H1 (cell line): ENCODE results near the gene KRT35. TPM values are rescaled to one million over a fixed set of nuclear protein-coding genes. Genes with fewer than 3 reads are reported as not detected.

Source experiments
- CTCF ChIA-PET: fragments of 300-600 bp; sonication (Branson Sonifier 250); formaldehyde crosslinking; loops from one replicate; lab custom pipeline; 2021; ENCODE audit not compliant: partially characterized antibody; lab: Charles Lee
- POLR2A ChIA-PET: fragments of 300-600 bp; sonication (Branson Sonifier 250); formaldehyde crosslinking; loops from one replicate; lab custom pipeline; 2021; ENCODE audit warnings: inconsistent platforms; ENCODE audit not compliant: partially characterized antibody; lab: Charles Lee
- DNase-seq, 2 experiments: peaks; one replicate each; pipeline versions ENCODE4 v3.0.0 to v3.0.0-alpha.2; 2010 to 2022; ENCODE audit warnings: low spot score in 2 of 2, low read depth in 1 of 2, mixed read lengths in 1 of 2
- FAIRE-seq: peaks from 2 replicates; lab custom pipeline; 2011; peaks lifted over from hg19 to GRCh38; lab: Jason Lieb, UNC
- H2AFZ ChIP-seq: 2 replicates; pipeline ENCODE4 v1.8.1; 2012; ENCODE audit warnings: low read length, inconsistent platforms
- H2AK5ac ChIP-seq: 2 replicates; pipeline ENCODE4 v1.6.1; 2013; ENCODE audit warnings: low read depth, low read length
- H2BK120ac ChIP-seq: replicated peaks from 2 replicates; pipeline ENCODE3; 2013; ENCODE audit warnings: low read depth, low read length, inconsistent platforms
- H2BK12ac ChIP-seq: 2 replicates; pipeline ENCODE4 v1.6.1; 2013; ENCODE audit warnings: low read depth, low read length
- H2BK15ac ChIP-seq: 2 replicates; pipeline ENCODE4 v1.6.1; 2013; ENCODE audit warnings: low read length
- H2BK20ac ChIP-seq: 2 replicates; pipeline ENCODE4 v1.6.1; 2013; ENCODE audit warnings: low read length
- H2BK5ac ChIP-seq: 2 replicates; pipeline ENCODE4 v1.6.1; 2013; ENCODE audit warnings: low read depth, low read length
- H3K14ac ChIP-seq: 2 replicates; pipeline ENCODE4 v1.6.1; 2013; ENCODE audit warnings: inconsistent platforms; ENCODE audit not compliant: insufficient read length
- H3K18ac ChIP-seq: 2 replicates; pipeline ENCODE4 v1.6.1; 2013; ENCODE audit warnings: low read length; ENCODE audit errors: extremely low read depth
- H3K23ac ChIP-seq: 2 replicates; pipeline ENCODE4 v1.6.1; 2013; ENCODE audit warnings: inconsistent platforms; ENCODE audit not compliant: insufficient read length
- H3K23me2 ChIP-seq: 2 replicates; pipeline ENCODE4 v1.6.1; 2013; ENCODE audit warnings: low read depth, low read length
- H3K27ac ChIP-seq: 2 replicates; pipeline ENCODE4 v1.6.1; 2011; ENCODE audit warnings: low read depth, low read length, inconsistent platforms
- H3K27me3 ChIP-seq, 4 experiments: replicated peaks in 1 of 4; 1 replicate in 1 of 4; 2 replicates in 3 of 4; pipeline versions ENCODE4 v1.6.1 to v1.8.1; 2011 to 2013; ENCODE audit warnings: low read length in 3 of 4, mild to moderate bottlenecking in 3 of 4, inconsistent platforms in 2 of 4, mixed read lengths in 2 of 4, moderate library complexity in 1 of 4; ENCODE audit not compliant: control insufficient read depth in 3 of 4, insufficient read depth in 3 of 4; ENCODE audit errors: extremely low read depth in 1 of 4
- H3K36me3 ChIP-seq, 4 experiments: 2 replicates each; pipeline versions ENCODE4 v1.6.1 to v1.8.1; 2011 to 2013; ENCODE audit warnings: mild to moderate bottlenecking in 4 of 4, low read length in 3 of 4, moderate library complexity in 2 of 4, control low read depth in 1 of 4, inconsistent platforms in 1 of 4; ENCODE audit not compliant: insufficient read depth in 4 of 4, control insufficient read depth in 2 of 4
- H3K4ac ChIP-seq: replicated peaks from 2 replicates; pipeline ENCODE3; 2013; ENCODE audit warnings: low read length, low read depth, mixed read lengths, inconsistent platforms; ENCODE audit not compliant: insufficient read length
- H3K4me1 ChIP-seq, 4 experiments: replicated peaks in 1 of 4; 1 replicate in 1 of 4; 2 replicates in 3 of 4; pipeline versions ENCODE4 v1.6.1 to v1.8.1; 2011 to 2013; ENCODE audit warnings: low read length in 3 of 4, inconsistent platforms in 2 of 4, mixed read lengths in 1 of 4; ENCODE audit not compliant: insufficient read depth in 4 of 4, control insufficient read depth in 3 of 4
- H3K4me2 ChIP-seq, 2 experiments: 2 replicates each; pipeline versions ENCODE4 v1.6.1 to v1.8.1; 2011 to 2013; ENCODE audit warnings: low read depth in 2 of 2, low read length in 2 of 2, control low read depth in 1 of 2, inconsistent platforms in 1 of 2, mild to moderate bottlenecking in 1 of 2; ENCODE audit not compliant: insufficient read depth in 1 of 2
- H3K4me3 ChIP-seq, 4 experiments: fragments of 200-600, 300-600 bp in 1 of 4; sonication (generic), shearing (Covaris generic), sonication (Bioruptor Twin) in 1 of 4; 2 replicates each; pipeline versions ENCODE4 v1.5.1 to v1.8.1; 2011 to 2016; ENCODE audit warnings: low read length in 4 of 4, low read depth in 3 of 4, control low read depth in 2 of 4, inconsistent platforms in 2 of 4, mild to moderate bottlenecking in 2 of 4, mixed read lengths in 1 of 4, moderate library complexity in 1 of 4; ENCODE audit not compliant: insufficient read depth in 2 of 4; ENCODE audit errors: extremely low read depth in 1 of 4
- H3K56ac ChIP-seq: replicated peaks from 2 replicates; pipeline ENCODE3; 2013; ENCODE audit warnings: low read depth, mild to moderate bottlenecking, mixed read lengths, low read length, inconsistent platforms; ENCODE audit not compliant: insufficient read length
- H3K79me1 ChIP-seq: 2 replicates; pipeline ENCODE4 v1.6.1; 2013; ENCODE audit warnings: low read depth, low read length, control low read depth
- H3K79me2 ChIP-seq, 2 experiments: 2 replicates each; pipeline versions ENCODE4 v1.6.1 to v1.8.1; 2012 to 2013; ENCODE audit warnings: low read length in 2 of 2, mild to moderate bottlenecking in 2 of 2, inconsistent platforms in 1 of 2; ENCODE audit not compliant: insufficient read depth in 2 of 2, control insufficient read depth in 1 of 2
- H3K9ac ChIP-seq, 4 experiments: replicated peaks in 1 of 4; 1 replicate in 1 of 4; 2 replicates in 3 of 4; pipeline versions ENCODE4 v1.6.1 to v1.8.1; 2011 to 2013; ENCODE audit warnings: low read depth in 3 of 4, low read length in 3 of 4, control low read depth in 2 of 4, mild to moderate bottlenecking in 2 of 4, moderate library complexity in 2 of 4, inconsistent platforms in 1 of 4; ENCODE audit errors: extremely low read depth in 1 of 4
- H3K9me3 ChIP-seq, 2 experiments: 2 replicates each; pipeline versions ENCODE4 v1.6.1 to v1.8.1; 2012 to 2013; ENCODE audit warnings: mild to moderate bottlenecking in 2 of 2, moderate library complexity in 2 of 2, control low read depth in 1 of 2, inconsistent platforms in 1 of 2, low read depth in 1 of 2, low read length in 1 of 2, mixed read lengths in 1 of 2; ENCODE audit not compliant: insufficient read depth in 2 of 2
- H4K20me1 ChIP-seq, 2 experiments: replicated peaks in 1 of 2; 2 replicates each; pipeline versions ENCODE3 to v1.8.1; 2011 to 2013; ENCODE audit warnings: inconsistent platforms in 2 of 2, low read length in 2 of 2, mild to moderate bottlenecking in 1 of 2; ENCODE audit not compliant: insufficient read depth in 2 of 2, control insufficient read depth in 1 of 2
- H4K5ac ChIP-seq: 2 replicates; pipeline ENCODE4 v1.6.1; 2013; ENCODE audit warnings: low read length, low read depth, mixed read lengths, inconsistent platforms; ENCODE audit not compliant: insufficient read length
- H4K8ac ChIP-seq: 2 replicates; pipeline ENCODE4 v1.8.0; 2013; ENCODE audit warnings: mild to moderate bottlenecking, moderate library complexity, low read length, inconsistent platforms; ENCODE audit not compliant: insufficient read depth; ENCODE audit errors: extremely low read depth
- H4K91ac ChIP-seq: replicated peaks from 2 replicates; pipeline ENCODE3; 2013; ENCODE audit warnings: low read length, mixed read lengths, inconsistent platforms; ENCODE audit not compliant: insufficient read length
- MAFK ChIP-seq: IDR thresholded peaks from 2 replicates; pipeline ENCODE4 v1.6.1; 2012; ENCODE audit warnings: low read depth, mild to moderate bottlenecking, improper control_type of control experiment, low read length
- POLR2A ChIP-seq, 2 experiments: IDR thresholded peaks; 1 replicate in 1 of 2; 2 replicates in 1 of 2; pipeline ENCODE4 v1.6.1; 2011; ENCODE audit warnings: low read depth in 2 of 2, low read length in 2 of 2, mild to moderate bottlenecking in 2 of 2; ENCODE audit errors: control extremely low read depth in 1 of 2
- RFX5 ChIP-seq: IDR thresholded peaks from 2 replicates; pipeline ENCODE4 v1.6.1; 2011; ENCODE audit warnings: low read depth, low read length, improper control_type of control experiment, borderline replicate concordance
- SIN3A ChIP-seq, 2 experiments: IDR thresholded peaks in 1 of 2; conservative IDR thresholded peaks in 1 of 2; 2 replicates each; pipeline ENCODE4 v1.6.1; 2011 to 2012; ENCODE audit warnings: low read length in 2 of 2, improper control_type of control experiment in 1 of 2, low read depth in 1 of 2, mild to moderate bottlenecking in 1 of 2
- YY1 ChIP-seq: IDR thresholded peaks from 2 replicates; pipeline ENCODE4 v1.6.1; 2011; ENCODE audit warnings: low read depth, mild to moderate bottlenecking, low read length
- WGBS, 2 experiments: shearing (Covaris generic) in 1 of 2; methylation state at CpG; one replicate each; pipeline versions ENCODE4 v1.1.6 to v1.1.7; 2013 to 2015; ENCODE audit warnings: low lambda C conversion rate in 2 of 2, mixed read lengths in 2 of 2, inconsistent platforms in 1 of 2, low coverage in 1 of 2, missing lambda C conversion rate in 1 of 2; ENCODE audit not compliant: insufficient replicate concordance in 2 of 2, insufficient coverage in 1 of 2, insufficient read length in 1 of 2; ENCODE audit errors: extremely low coverage in 1 of 2, missing lambda C conversion rate in 1 of 2; 5-methylcytosine and 5-hydroxymethylcytosine counted together
- polyA plus RNA-seq, 7 experiments: library from polyadenylated mRNA; depleted of rRNA in 3 of 7; stranded (reverse) in 5 of 7; unstranded in 2 of 7; fragments of >200 nt in 5 of 7; fragments of 200-250 nt in 2 of 7; gene quantifications; 1 replicate in 5 of 7; 2 replicates in 1 of 7; 4 replicates in 1 of 7; pipeline versions ENCODE4 v1.2.1 to v1.2.3, GENCODE V29; 2011 to 2013; ENCODE audit warnings: missing spikeins in 2 of 7, mixed read lengths in 2 of 7
- total RNA-seq: library from RNA; stranded (reverse); fragmentation: NEBNext Ultra II Directional; extraction: Animal tissue kit (Norgen Biotek cat#: 25700); gene quantifications from 2 replicates; pipeline ENCODE4 v1.2.1, GENCODE V29; 2021
- TF ChIP-seq, protein P1 (sequence below): IDR thresholded peaks from 2 replicates; pipeline ENCODE4 v1.6.1; 2011; ENCODE audit warnings: low read length, improper control_type of control experiment

KRT35 gene
- total and polyA plus RNA-seq, 2 of the 8 experiments (the other 6 are each of a cell fraction or from before 2014, with no cell fraction given), result not detected

DNA sequence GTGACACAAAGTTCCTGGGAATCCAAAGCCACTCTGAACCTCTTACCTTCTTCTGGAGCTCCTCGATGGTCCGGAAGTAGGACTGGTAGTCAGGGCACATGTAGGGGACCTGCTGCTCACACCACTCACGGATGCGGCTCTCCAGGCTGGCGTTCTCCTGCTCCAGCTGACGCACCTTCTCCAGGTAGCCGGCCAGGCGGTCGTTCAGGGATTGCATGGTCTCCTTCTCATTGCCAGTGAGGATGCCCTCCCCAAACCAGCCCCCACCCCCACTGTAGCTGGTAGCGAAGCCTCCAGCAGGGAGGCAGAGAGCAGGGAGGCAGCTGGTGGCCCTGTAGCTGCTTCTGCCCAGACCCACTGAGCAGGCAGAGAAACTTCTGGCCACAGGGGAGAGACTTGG lies 370 bp downstream of the KRT35 start:
- CTCF ChIA-PET, result interaction anchor here (1.4 to 33.9 kb wide), 3 partner anchors 12 to 182 kb away, joined by 4 to 427 read pairs (median 98); partner anchors contain the start of gene KRT36
- POLR2A ChIA-PET, result interaction anchor here (1.4 to 1.5 kb wide), 2 partner anchors 11 to 41 kb away, joined by 5 read pairs; no protein-coding TSS in a partner anchor

More for the DNA sequence above, 370 bp downstream of the KRT35 start:
- H3K27ac ChIP-seq, result no peak overlapping the region
- TF ChIP-seq SIN3A (conservative IDR thresholded peaks at IDR 0.05 in 1 of 2, IDR thresholded peaks at IDR 0.05 in 1 of 2; ENCODE audit: low read depth in 1 of 2, low read length in 2 of 2), result no peak
- no peak for TF ChIP-seq YY1
- no peak for TF ChIP-seq MAFK
- no peak for TF ChIP-seq POLR2A (IDR thresholded peaks at IDR 0.05; ENCODE audit: control extremely low read depth in 1 of 2, low read depth in 2 of 2, low read length in 2 of 2)
- TF ChIP-seq, protein P1, sequence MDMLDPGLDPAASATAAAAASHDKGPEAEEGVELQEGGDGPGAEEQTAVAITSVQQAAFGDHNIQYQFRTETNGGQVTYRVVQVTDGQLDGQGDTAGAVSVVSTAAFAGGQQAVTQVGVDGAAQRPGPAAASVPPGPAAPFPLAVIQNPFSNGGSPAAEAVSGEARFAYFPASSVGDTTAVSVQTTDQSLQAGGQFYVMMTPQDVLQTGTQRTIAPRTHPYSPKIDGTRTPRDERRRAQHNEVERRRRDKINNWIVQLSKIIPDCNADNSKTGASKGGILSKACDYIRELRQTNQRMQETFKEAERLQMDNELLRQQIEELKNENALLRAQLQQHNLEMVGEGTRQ, result no peak
- TF ChIP-seq RFX5, result no peak
- TF ChIP-seq, all 59 proteins: peak for 0
- Histone ChIP-seq H2AFZ (no peak overlapping the region), H3K23me2 (no peaks in the 10 kb centered on the region), H4K5ac (no peak overlapping the region), H3K79me1 (no peaks in the 10 kb centered on the region), H4K20me1 (no peaks in the 10 kb centered on the region), H2BK20ac (no peak overlapping the region), H3K27me3 (no peaks in the 10 kb centered on the region; a peak in 2 of 7 replicates), H3K23ac (no peak overlapping the region), H2BK5ac (no peak overlapping the region), H3K18ac (no peak overlapping the region), H2BK120ac (no peak overlapping the region), H4K8ac (no peak overlapping the region), H3K4me1 (no peaks in the 10 kb centered on the region; a peak in 1 of 7 replicates), H4K91ac (no peak overlapping the region), H3K9me3 (no peaks in the 10 kb centered on the region), H2BK12ac (no peak overlapping the region), H2BK15ac (no peak overlapping the region), H3K9ac (no peak overlapping the region), H3K4me3 (no peak overlapping the region), H3K36me3 (no peaks in the 10 kb centered on the region), H3K14ac (no peak overlapping the region), H3K56ac (no peak overlapping the region), H3K4ac (no peak overlapping the region), H3K79me2 (no peaks in the 10 kb centered on the region), H3K4me2 (no peak overlapping the region), H2AK5ac (no peak overlapping the region)
- 91% methylated on average over 7 of the region's 10 CpGs; no CpG with 5 or more reads in 1 of the 2 experiments for WGBS, 2 experiments
- FAIRE-seq, result no peak
- no peak for DNase-seq
